Urinary bladder (tissue), 4 donors: Measurements from ENCODE around the gene UNC5B. TPM values are rescaled to one million over a fixed set of nuclear protein-coding genes. Genes with fewer than 3 reads are reported as not detected.
A peak's percentile ranks its signal among the peaks of the same experiment; 100 is the strongest.

Experiments
- DNase-seq: peaks from one replicate; pipeline ENCODE4 v3.0.0-alpha.2; 2015; ENCODE audit errors: extremely low spot score
- H3K27ac ChIP-seq: one replicate; pipeline ENCODE4 v1.5.1; 2013; ENCODE audit warnings: low read depth, mild to moderate bottlenecking, moderate library complexity
- H3K36me3 ChIP-seq: one replicate; pipeline ENCODE4 v1.6.1; 2013; ENCODE audit warnings: mild to moderate bottlenecking, moderate library complexity; ENCODE audit not compliant: insufficient read depth
- H3K4me1 ChIP-seq: one replicate; pipeline ENCODE4 v1.6.1; 2013; ENCODE audit warnings: mild to moderate bottlenecking, moderate library complexity; ENCODE audit not compliant: insufficient read depth
- H3K4me3 ChIP-seq: one replicate; pipeline ENCODE4 v1.5.1; 2013; ENCODE audit warnings: low read depth, low read length
- WGBS: extraction: QIAGEN DNeasy Blood & Tissue Kit; methylation state at CpG from one replicate; pipeline ENCODE4 v1.1.7; 2013; 5-methylcytosine and 5-hydroxymethylcytosine counted together
- polyA plus RNA-seq: library from polyadenylated mRNA; stranded (reverse); fragments of 200-250 nt; gene quantifications from one replicate; pipeline ENCODE4 v1.2.3, GENCODE V29; 2013
- total RNA-seq: library from RNA; depleted of rRNA; stranded (reverse); fragments of >200 nt; gene quantifications from one replicate; pipeline ENCODE4 v1.2.3, GENCODE V29; 2014
- donor health status: healthy with polysubstance abuse.
- donor health status: healthy.

Gene UNC5B
- total and polyA plus RNA-seq, 2 donors: 10.1 to 12.8 TPM

- 20% methylated on average over 16 of the region's 16 CpGs for WGBS
- peaks cover 5% of the 10 kb centered on the region for H3K4me1 ChIP-seq
- H3K27ac ChIP-seq: peak overlapping the region; percentile 55
- no peaks in the 10 kb centered on the region for H3K36me3 ChIP-seq
- DNase-seq: peak; percentile 86
- H3K4me3 ChIP-seq: no peak overlapping the region
Observed at GRCh38 chr10:71234970-71235685, 22.8 kb downstream of the UNC5B start.

GRCh38 chr10:71235808-71236207 is 23.4 kb downstream of the UNC5B start:
- no peak for DNase-seq
- 79% methylated on average over 7 of the region's 7 CpGs for WGBS
- peaks cover 3% of the 10 kb centered on the region for H3K4me1 ChIP-seq
- no peaks in the 10 kb centered on the region for H3K36me3 ChIP-seq
- peak overlapping the region; percentile 55 for H3K27ac ChIP-seq
- H3K4me3 ChIP-seq: no peak overlapping the region

- WGBS: 27% methylated on average over 10 of the region's 10 CpGs
- Histone ChIP-seq H3K27ac (peak overlapping the region; percentile 55), H3K36me3 (no peaks in the 10 kb centered on the region), H3K4me3 (no peak overlapping the region), H3K4me1 (peaks cover 3% of the 10 kb centered on the region)
- peak; percentile 77 for DNase-seq
Observed at GRCh38 chr10:71236286-71236685, 23.9 kb downstream of the UNC5B start.

GRCh38 chr10:71236822-71237682 is 24.7 kb downstream of the UNC5B start:
- peak overlapping the region; percentile 51 for H3K27ac ChIP-seq
- H3K36me3 ChIP-seq: no peaks in the 10 kb centered on the region
- H3K4me3 ChIP-seq: no peak overlapping the region
- no peaks in the 10 kb centered on the region for H3K4me1 ChIP-seq
- 75% methylated on average over 15 of the region's 15 CpGs for WGBS
- no peak for DNase-seq

- DNase-seq: no peak
- WGBS: 86% methylated on average over 11 of the region's 11 CpGs
- Histone ChIP-seq H3K36me3 (no peaks in the 10 kb centered on the region), H3K4me3 (no peak overlapping the region), H3K4me1 (no peaks in the 10 kb centered on the region), H3K27ac (no peak overlapping the region)
Observed at GRCh38 chr10:71237843-71238623, 25.7 kb downstream of the UNC5B start.

- no peak for DNase-seq
- 86% methylated on average over 4 of the region's 4 CpGs for WGBS
- no peaks in the 10 kb centered on the region for H3K4me1 ChIP-seq
Observed at GRCh38 chr10:71238626-71239025, 26.3 kb downstream of the UNC5B start.

GRCh38 chr10:71239131-71239915 is 27.0 kb downstream of the UNC5B start:
- Histone ChIP-seq H3K36me3 (no peaks in the 10 kb centered on the region), H3K4me1 (no peaks in the 10 kb centered on the region), H3K4me3 (no peak overlapping the region), H3K27ac (no peak overlapping the region)
- 90% methylated on average over 13 of the region's 13 CpGs for WGBS
- no peak for DNase-seq

More at GRCh38 chr10:71238626-71239025, 26.3 kb downstream of the UNC5B start:
- H3K27ac ChIP-seq: no peak overlapping the region
- H3K4me3 ChIP-seq: no peak overlapping the region
- no peaks in the 10 kb centered on the region for H3K36me3 ChIP-seq

- H3K36me3 ChIP-seq: no peaks in the 10 kb centered on the region
- 73% methylated on average over 22 of the region's 22 CpGs for WGBS
- no peaks in the 10 kb centered on the region for H3K4me1 ChIP-seq
- H3K27ac ChIP-seq: peak overlapping the region; percentile 25
- H3K4me3 ChIP-seq: no peak overlapping the region
- no peak for DNase-seq
Observed at GRCh38 chr10:71239946-71240795, 27.8 kb downstream of the UNC5B start.

- WGBS: 53% methylated on average over 11 of the region's 11 CpGs
- no peak overlapping the region for H3K4me3 ChIP-seq
- no peaks in the 10 kb centered on the region for H3K36me3 ChIP-seq
- peak overlapping the region; percentile 57 for H3K27ac ChIP-seq
- DNase-seq: no peak
- H3K4me1 ChIP-seq: no peaks in the 10 kb centered on the region
Observed at GRCh38 chr10:71241114-71241829, 28.9 kb downstream of the UNC5B start.

- Histone ChIP-seq H3K27ac (peak overlapping the region; percentile 51), H3K4me1 (no peaks in the 10 kb centered on the region), H3K36me3 (no peaks in the 10 kb centered on the region), H3K4me3 (no peak overlapping the region)
- no peak for DNase-seq
- WGBS: 64% methylated on average over 12 of the region's 12 CpGs
Observed at GRCh38 chr10:71241830-71242621, 29.7 kb downstream of the UNC5B start.

- 84% methylated on average over 13 of the region's 13 CpGs for WGBS
- H3K36me3 ChIP-seq: no peaks in the 10 kb centered on the region
- H3K4me1 ChIP-seq: no peaks in the 10 kb centered on the region
- no peak overlapping the region for H3K4me3 ChIP-seq
- no peak overlapping the region for H3K27ac ChIP-seq
- DNase-seq: no peak
Observed at GRCh38 chr10:71242622-71243009, 30.2 kb downstream of the UNC5B start.
